Measurements from ENCODE around the gene RXFP1. TPM values are rescaled to one million over a fixed set of nuclear protein-coding genes. Genes with fewer than 3 reads are reported as not detected.

Gene RXFP1
- total and polyA plus RNA-seq, 2 experiments from 2014 or later, result not detected

DNA sequence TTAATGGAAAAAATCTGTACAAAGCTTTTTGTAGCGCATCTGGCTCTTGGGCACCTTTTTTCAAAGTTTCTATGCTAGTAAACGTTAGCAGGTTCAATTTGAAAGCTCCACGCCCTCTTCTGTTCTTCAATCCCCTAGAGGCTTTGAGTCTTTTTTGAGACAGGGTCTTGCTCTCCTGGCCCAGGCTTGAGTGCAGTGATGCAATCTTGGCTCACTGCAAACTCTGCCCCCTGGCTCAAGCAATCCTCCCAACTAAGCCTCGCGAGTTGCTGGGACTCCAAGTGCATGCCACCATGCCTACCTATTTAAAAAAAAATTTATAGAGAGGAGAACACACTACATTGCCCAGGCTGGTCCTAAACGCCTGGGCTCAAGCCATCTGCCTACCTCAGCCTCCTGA is 9.2 kb downstream of the RXFP1 start:
- DNase-seq (ENCODE audit: low spot score), result no peak
- Histone ChIP-seq H3K36me3 (replicated peaks; ENCODE audit: insufficient read depth, low read depth) (no peaks in the 10 kb centered on the region), H3K9me2 (replicated peaks; ENCODE audit: insufficient read depth) (no peaks in the 10 kb centered on the region), H2AFZ (no peak overlapping the region), H3K79me2 (no peaks in the 10 kb centered on the region), H3K4me1 (ENCODE audit: insufficient read depth) (no peaks in the 10 kb centered on the region), H4K20me1 (ENCODE audit: insufficient read depth, poor library complexity, severe bottlenecking) (no peaks in the 10 kb centered on the region), H3K27me3 (no peaks in the 10 kb centered on the region), H3K4me2 (no peak overlapping the region), H3K27ac (no peak overlapping the region), H3K9me3 (ENCODE audit: low read depth) (no peaks in the 10 kb centered on the region), H3K4me3 (no peak overlapping the region)
- 76% methylated on average over 6 of the region's 6 CpGs for WGBS (ENCODE audit: low lambda C conversion rate, missing lambda C conversion rate)
- no peak for TF ChIP-seq EZH2phosphoT487 (IDR thresholded peaks at IDR 0.05; ENCODE audit: low read depth, severe bottlenecking, unreplicated experiment)
- TF ChIP-seq EZH2 (IDR thresholded peaks at IDR 0.05; ENCODE audit: borderline replicate concordance), result no peak
- TF ChIP-seq, protein P1, sequence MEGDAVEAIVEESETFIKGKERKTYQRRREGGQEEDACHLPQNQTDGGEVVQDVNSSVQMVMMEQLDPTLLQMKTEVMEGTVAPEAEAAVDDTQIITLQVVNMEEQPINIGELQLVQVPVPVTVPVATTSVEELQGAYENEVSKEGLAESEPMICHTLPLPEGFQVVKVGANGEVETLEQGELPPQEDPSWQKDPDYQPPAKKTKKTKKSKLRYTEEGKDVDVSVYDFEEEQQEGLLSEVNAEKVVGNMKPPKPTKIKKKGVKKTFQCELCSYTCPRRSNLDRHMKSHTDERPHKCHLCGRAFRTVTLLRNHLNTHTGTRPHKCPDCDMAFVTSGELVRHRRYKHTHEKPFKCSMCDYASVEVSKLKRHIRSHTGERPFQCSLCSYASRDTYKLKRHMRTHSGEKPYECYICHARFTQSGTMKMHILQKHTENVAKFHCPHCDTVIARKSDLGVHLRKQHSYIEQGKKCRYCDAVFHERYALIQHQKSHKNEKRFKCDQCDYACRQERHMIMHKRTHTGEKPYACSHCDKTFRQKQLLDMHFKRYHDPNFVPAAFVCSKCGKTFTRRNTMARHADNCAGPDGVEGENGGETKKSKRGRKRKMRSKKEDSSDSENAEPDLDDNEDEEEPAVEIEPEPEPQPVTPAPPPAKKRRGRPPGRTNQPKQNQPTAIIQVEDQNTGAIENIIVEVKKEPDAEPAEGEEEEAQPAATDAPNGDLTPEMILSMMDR (IDR thresholded peaks at IDR 0.05; ENCODE audit: poor library complexity), result no peak

DNA sequence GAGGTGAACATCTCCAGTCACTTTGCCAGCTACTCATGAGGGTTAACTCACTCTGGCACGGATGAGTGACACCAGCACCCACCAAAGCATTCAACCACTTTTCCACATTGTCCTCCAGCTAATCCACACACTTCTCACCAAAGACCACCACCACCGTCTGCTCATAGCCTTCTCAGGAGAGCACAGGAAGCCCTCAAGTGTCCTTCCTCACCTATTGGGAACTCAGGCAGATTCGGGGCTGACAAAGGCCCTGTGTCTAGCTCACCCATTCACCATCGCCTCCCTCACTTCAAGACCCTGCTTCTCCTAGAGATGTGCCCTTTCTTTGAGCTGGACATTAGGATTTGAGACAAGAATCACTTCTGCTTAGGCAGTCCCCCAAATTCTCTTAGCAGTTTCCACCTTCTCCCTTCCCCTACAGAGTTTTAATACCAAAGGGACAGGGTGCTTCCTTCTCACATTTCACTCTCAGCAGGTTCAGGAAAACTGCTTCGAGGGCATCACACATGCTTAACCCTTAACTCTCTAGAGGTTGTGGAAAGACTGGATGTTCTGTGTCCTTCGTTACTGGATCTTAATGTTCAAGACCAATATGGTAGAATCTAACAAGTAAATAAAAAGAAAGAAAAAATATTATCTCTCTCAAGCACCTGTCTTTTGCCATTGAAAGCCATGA is 11.0 kb downstream of the RXFP1 start:
- no peak for TF ChIP-seq EZH2phosphoT487 (IDR thresholded peaks at IDR 0.05; ENCODE audit: low read depth, severe bottlenecking, unreplicated experiment)
- TF ChIP-seq, protein P1 (IDR thresholded peaks at IDR 0.05; ENCODE audit: poor library complexity), result no peak
- no peak for TF ChIP-seq EZH2 (IDR thresholded peaks at IDR 0.05; ENCODE audit: borderline replicate concordance)
- Histone ChIP-seq H3K27me3 (no peaks in the 10 kb centered on the region), H3K36me3 (replicated peaks; ENCODE audit: insufficient read depth, low read depth) (no peaks in the 10 kb centered on the region), H3K4me2 (no peak overlapping the region), H3K9me3 (ENCODE audit: low read depth) (no peaks in the 10 kb centered on the region), H3K9me2 (replicated peaks; ENCODE audit: insufficient read depth) (no peaks in the 10 kb centered on the region), H3K4me3 (no peak overlapping the region), H3K4me1 (ENCODE audit: insufficient read depth) (no peaks in the 10 kb centered on the region), H4K20me1 (ENCODE audit: insufficient read depth, poor library complexity, severe bottlenecking) (no peaks in the 10 kb centered on the region), H3K79me2 (no peaks in the 10 kb centered on the region), H2AFZ (no peak overlapping the region), H3K27ac (no peak overlapping the region)
- WGBS (ENCODE audit: low lambda C conversion rate, missing lambda C conversion rate), result 55% methylated on average over 6 of the region's 6 CpGs
- DNase-seq (ENCODE audit: low spot score), result no peak

DNA sequence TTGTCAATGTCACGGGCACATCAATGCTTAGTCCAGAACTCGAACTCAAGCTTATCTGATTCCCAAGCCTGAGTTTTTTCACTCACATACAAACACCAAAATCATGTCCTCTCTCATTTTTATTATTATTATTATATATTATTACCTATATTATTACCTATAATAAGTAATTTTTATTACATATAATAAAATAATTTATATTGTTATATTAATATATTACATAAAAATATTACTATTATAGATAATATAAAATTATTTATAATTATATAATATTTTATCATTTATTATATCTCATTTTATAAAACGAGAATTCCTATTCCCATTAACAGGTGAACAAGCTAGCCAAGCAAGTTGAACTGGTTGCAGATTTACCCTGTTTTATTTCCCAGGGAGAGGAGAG is 13.0 kb downstream of the RXFP1 start:
- no peak overlapping the region for H3K4me2 ChIP-seq
- no peak for DNase-seq (ENCODE audit: low spot score)
- no peak overlapping the region for H3K27ac ChIP-seq
- H3K4me3 ChIP-seq, result no peak overlapping the region
- 89% methylated on average over 3 of the region's 3 CpGs for WGBS (ENCODE audit: low lambda C conversion rate, missing lambda C conversion rate)
- H3K79me2 ChIP-seq, result no peaks in the 10 kb centered on the region
- no peaks in the 10 kb centered on the region for H3K9me3 ChIP-seq (ENCODE audit: low read depth)
- H3K27me3 ChIP-seq, result no peaks in the 10 kb centered on the region
- no peak overlapping the region for H2AFZ ChIP-seq
- H3K9me2 ChIP-seq (replicated peaks; ENCODE audit: insufficient read depth), result no peaks in the 10 kb centered on the region
- H3K4me1 ChIP-seq (ENCODE audit: insufficient read depth), result no peaks in the 10 kb centered on the region
- no peaks in the 10 kb centered on the region for H3K36me3 ChIP-seq (replicated peaks; ENCODE audit: insufficient read depth, low read depth)
- no peaks in the 10 kb centered on the region for H4K20me1 ChIP-seq (ENCODE audit: insufficient read depth, poor library complexity, severe bottlenecking)
- TF ChIP-seq, protein P1 (IDR thresholded peaks at IDR 0.05; ENCODE audit: poor library complexity), result no peak
- TF ChIP-seq EZH2 (IDR thresholded peaks at IDR 0.05; ENCODE audit: borderline replicate concordance), result no peak
- no peak for TF ChIP-seq EZH2phosphoT487 (IDR thresholded peaks at IDR 0.05; ENCODE audit: low read depth, severe bottlenecking, unreplicated experiment)
